Transverse colon (tissue), 4 donors: ENCODE measurements around the gene MLC1. TPM values are rescaled to one million over a fixed set of nuclear protein-coding genes. Genes with fewer than 3 reads are reported as not detected.

Experiments
- DNase-seq: peaks from one replicate; pipeline ENCODE4 v3.0.0-alpha.2; 2019
- H3K27ac ChIP-seq, 4 donors: fragments of 200-600 bp; sonication (generic); 2 replicates each; pipeline ENCODE4 v1.5.1; 2016 to 2018; ENCODE audit warnings: inconsistent platforms in 4 of 4
- H3K27me3 ChIP-seq: fragments of 200-600 bp; sonication (generic); 2 replicates; pipeline ENCODE4 v1.5.1; 2017; ENCODE audit warnings: inconsistent platforms
- H3K36me3 ChIP-seq, 4 donors: fragments of 200-600 bp; sonication (generic); 2 replicates each; pipeline ENCODE4 v1.5.1; 2017 to 2019; ENCODE audit warnings: inconsistent platforms in 4 of 4
- H3K4me1 ChIP-seq, 4 donors: fragments of 200-600 bp; sonication (generic); 2 replicates each; pipeline ENCODE4 v1.5.1; 2017 to 2020; ENCODE audit warnings: inconsistent platforms in 4 of 4
- H3K4me3 ChIP-seq, 4 donors: fragments of 200-600 bp; sonication (generic); 1 replicate in 1 of 4; 2 replicates in 3 of 4; pipeline versions ENCODE4 v1.5.1 to v1.6.1; 2017 to 2019; ENCODE audit warnings: inconsistent platforms in 4 of 4
- H3K9me3 ChIP-seq, 2 donors: fragments of 200-600 bp; sonication (generic); 2 replicates each; pipeline ENCODE4 v1.5.1; 2017 to 2019; ENCODE audit warnings: inconsistent platforms in 2 of 2
- EP300 ChIP-seq: sonication (generic); formaldehyde crosslinking; IDR thresholded peaks from one replicate; pipeline ENCODE4 v1.6.1; 2017; ENCODE audit warnings: antibody characterized with exemption, low read depth
- POLR2A ChIP-seq: fragments of 450-650 bp; IDR thresholded peaks from one replicate; pipeline ENCODE4 v1.6.1; 2016; ENCODE audit warnings: antibody characterized with exemption, mild to moderate bottlenecking, moderate library complexity
- POLR2AphosphoS5 ChIP-seq, 3 donors: sonication (generic); formaldehyde crosslinking; IDR thresholded peaks; one replicate each; pipeline ENCODE4 v1.6.1; 2016; ENCODE audit warnings: antibody characterized with exemption in 3 of 3
- WGBS, 2 donors: methylation state at CpG; one replicate each; pipeline ENCODE4 v1.1.5; 2018; ENCODE audit warnings: low coverage in 1 of 2; 5-methylcytosine and 5-hydroxymethylcytosine counted together
- in situ Hi-C, 4 donors: fragments of 200-750 bp; cut with MboI; loops; one replicate each; pipeline versions ENCODE4 v1.15.0 to v1.15.1; 2017; ENCODE audit warnings: low sequenced_read_pairs in 3 of 4, low pct_ligation_motif_present in 1 of 4, low pct_unique_long_range_greater_than_20kb in 1 of 4
- intact Hi-C: fragments of 100-400 bp; cut with DNase I; formaldehyde crosslinking; loops from one replicate; pipeline ENCODE4 v1.15.1; 2023; ENCODE audit warnings: low total_unique reads
- total RNA-seq, 4 donors: library from RNA; depleted of rRNA; stranded (reverse); fragments of >200 nt; gene quantifications; one replicate each; pipeline ENCODE4 v1.1.0, GENCODE V29; 2016
- TF ChIP-seq, protein P1 (sequence below), 5 experiments: fragments of 200-600 bp in 3 of 5; fragments of 450-650 bp in 2 of 5; sonication (generic) in 3 of 5; IDR thresholded peaks; 1 replicate in 2 of 5; 2 replicates in 3 of 5; pipeline ENCODE4 v1.5.1; 2016 to 2017; ENCODE audit warnings: antibody characterized with exemption in 5 of 5, inconsistent platforms in 3 of 5, mild to moderate bottlenecking in 2 of 5, moderate library complexity in 1 of 5

The MLC1 gene
- total RNA-seq, 4 donors from 2014 or later: not detected

DNA sequence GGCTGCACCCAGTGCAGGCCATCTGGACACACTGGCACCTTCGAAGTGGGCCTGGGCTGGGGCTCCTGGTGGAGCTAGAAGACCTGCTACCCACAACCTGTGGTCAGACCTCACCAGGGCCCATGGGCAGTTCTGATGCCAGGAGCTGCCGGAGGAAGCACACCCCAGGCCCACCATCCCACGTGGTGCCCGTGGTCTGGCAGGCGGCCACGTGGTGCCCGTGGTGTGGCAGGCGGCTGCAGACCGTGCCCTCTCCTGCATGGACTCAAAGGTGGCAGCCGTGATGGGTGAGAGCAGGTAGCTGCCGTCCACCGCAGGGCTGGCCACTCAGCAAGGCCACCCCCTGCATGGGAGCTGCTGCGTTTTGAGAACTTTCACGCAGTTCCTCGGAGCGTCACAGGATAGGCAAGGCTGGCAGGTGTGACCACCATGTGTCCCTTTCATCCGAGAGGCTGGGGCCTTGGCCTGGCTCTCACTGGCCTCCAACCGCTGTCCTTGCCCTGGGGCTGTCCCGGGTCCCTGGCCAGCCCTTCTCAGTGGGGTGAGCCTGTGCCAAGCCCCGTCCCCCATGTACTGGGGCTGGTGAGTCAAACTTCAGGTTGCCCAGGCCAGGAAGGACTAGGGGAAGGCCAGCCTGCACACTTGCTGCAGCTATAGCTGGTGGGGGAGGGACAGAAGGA is 68.8 kb downstream of the MLC1 start:
- peaks cover 78% of the 10 kb centered on the region for H3K27me3 ChIP-seq
- H3K4me3 ChIP-seq: no peak overlapping the region
- intact Hi-C loops (no loop called here), in situ Hi-C loops (no loop called here)
- no peaks in the 10 kb centered on the region for H3K36me3 ChIP-seq
- no peak overlapping the region for H3K27ac ChIP-seq
- H3K4me1 ChIP-seq: peaks cover 0 to 13% (median 7%) of the 10 kb centered on the region in 4 donors
- no peak for TF ChIP-seq POLR2AphosphoS5 (IDR thresholded peaks at IDR 0.05)
- TF ChIP-seq, protein P1, sequence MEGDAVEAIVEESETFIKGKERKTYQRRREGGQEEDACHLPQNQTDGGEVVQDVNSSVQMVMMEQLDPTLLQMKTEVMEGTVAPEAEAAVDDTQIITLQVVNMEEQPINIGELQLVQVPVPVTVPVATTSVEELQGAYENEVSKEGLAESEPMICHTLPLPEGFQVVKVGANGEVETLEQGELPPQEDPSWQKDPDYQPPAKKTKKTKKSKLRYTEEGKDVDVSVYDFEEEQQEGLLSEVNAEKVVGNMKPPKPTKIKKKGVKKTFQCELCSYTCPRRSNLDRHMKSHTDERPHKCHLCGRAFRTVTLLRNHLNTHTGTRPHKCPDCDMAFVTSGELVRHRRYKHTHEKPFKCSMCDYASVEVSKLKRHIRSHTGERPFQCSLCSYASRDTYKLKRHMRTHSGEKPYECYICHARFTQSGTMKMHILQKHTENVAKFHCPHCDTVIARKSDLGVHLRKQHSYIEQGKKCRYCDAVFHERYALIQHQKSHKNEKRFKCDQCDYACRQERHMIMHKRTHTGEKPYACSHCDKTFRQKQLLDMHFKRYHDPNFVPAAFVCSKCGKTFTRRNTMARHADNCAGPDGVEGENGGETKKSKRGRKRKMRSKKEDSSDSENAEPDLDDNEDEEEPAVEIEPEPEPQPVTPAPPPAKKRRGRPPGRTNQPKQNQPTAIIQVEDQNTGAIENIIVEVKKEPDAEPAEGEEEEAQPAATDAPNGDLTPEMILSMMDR (IDR thresholded peaks at IDR 0.05): no peak
- TF ChIP-seq EP300: no peak
- no peak for TF ChIP-seq POLR2A
- WGBS, 2 donors: 87% methylated on average over 18 of the region's 20 CpGs; no CpG with 5 or more reads in 1 of the 2 donors
- DNase-seq: peak; percentile 6
- H3K9me3 ChIP-seq: no peaks in the 10 kb centered on the region

DNA sequence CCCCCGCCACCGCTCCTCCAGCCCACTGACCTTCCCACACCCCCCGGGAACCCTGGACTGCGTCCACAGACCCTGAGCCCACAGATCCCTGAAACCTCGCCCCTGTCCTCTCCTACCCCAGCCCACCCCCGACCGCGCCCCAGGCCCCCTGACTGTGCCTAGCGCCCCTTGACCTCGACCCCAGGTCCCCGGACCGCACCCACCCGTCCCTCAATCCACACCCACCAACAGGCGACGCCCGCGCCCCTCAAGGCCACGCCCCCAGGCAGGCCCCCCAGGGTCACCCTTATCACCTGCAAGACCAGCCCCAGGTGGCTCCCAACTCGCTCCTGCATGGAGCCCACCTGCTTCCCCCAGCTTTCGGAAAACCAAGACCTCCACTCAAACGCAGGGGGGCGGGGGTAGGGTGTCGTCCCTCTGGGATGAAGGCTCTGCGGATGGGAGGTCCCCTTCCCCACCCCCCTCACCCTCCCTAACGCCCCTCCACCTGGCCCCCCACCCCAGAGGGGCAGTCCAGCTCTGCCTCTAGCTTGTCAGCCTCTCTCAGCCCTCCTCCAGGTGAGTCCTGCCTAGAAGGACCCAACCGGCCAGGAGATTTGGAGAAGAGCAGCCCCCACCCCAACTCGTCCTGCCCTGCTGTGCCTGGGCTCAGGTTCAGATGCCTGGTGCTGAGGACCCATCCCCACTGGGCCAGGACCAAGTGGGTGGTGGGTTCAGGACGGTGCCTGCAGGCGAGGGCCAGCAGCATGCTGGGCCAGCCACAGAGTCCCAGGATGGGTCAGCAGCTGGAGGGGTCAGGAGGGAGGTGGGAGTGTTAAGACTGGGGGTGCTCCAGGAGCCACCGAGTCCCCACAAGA is 69.5 kb downstream of the MLC1 start:
- Histone ChIP-seq H3K9me3 (no peaks in the 10 kb centered on the region), H3K27me3 (peaks cover 85% of the 10 kb centered on the region), H3K4me3 (no peak overlapping the region), H3K36me3 (no peaks in the 10 kb centered on the region), H3K27ac (no peak overlapping the region), H3K4me1 (peaks cover 0 to 15% (median 7%) of the 10 kb centered on the region in 4 donors)
- intact Hi-C loops: no loop called here
- TF ChIP-seq POLR2AphosphoS5 (IDR thresholded peaks at IDR 0.05): no peak
- TF ChIP-seq, protein P1 (IDR thresholded peaks at IDR 0.05): no peak
- TF ChIP-seq EP300: no peak
- no peak for TF ChIP-seq POLR2A
- WGBS, 2 donors: 38% methylated on average over 29 of the region's 30 CpGs; no CpG with 5 or more reads in 1 of the 2 donors
- in situ Hi-C loops: no loop called here
- peak; percentile 5 for DNase-seq

DNA sequence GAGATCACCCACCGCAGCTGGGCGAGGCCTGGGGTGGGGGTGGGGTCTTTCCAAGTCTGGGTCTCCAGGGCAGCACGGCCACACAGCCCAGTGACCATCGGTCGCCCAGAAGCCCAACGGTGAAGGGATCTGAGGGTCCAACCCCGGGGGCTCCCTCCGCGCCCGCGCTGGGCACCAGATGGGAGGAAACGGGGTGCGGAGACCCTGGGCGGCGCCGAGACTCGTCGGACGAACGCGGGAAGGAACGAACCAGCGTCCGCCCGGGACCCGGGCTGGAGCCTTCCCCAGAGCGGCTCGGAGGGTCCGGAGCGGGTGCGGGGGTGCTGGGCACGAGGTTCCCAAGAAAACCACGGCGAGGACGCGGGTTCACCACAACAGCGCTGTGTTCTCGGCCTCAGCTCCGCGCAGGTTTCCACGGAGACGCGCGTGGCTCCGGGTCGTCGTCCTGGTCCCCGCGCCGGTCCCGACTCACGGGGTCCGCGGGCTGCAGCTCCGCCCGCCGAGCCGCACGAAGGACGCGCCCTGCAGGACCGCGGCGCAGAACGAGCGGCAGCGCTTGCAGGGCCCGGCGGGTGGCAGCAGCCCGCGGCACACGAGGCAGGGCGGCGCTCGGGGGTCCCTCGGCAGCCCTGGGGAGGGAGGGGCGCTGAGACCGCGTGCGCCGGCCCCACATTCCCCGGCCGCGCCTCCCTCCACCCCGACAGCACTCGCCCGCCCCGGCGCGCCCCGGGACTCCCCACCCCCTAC is 70.4 kb downstream of the MLC1 start:
- TF ChIP-seq EP300 (no peak), POLR2AphosphoS5 (IDR thresholded peaks at IDR 0.05) (no peak), POLR2A (no peak)
- TF ChIP-seq, protein P1 (IDR thresholded peaks at IDR 0.05): no peak
- in situ Hi-C loops (no loop called here), intact Hi-C loops (no loop called here)
- no peaks in the 10 kb centered on the region for H3K36me3 ChIP-seq
- no peak overlapping the region for H3K27ac ChIP-seq
- H3K4me1 ChIP-seq: peaks cover 0 to 20% (median 8%) of the 10 kb centered on the region in 4 donors
- no peaks in the 10 kb centered on the region for H3K9me3 ChIP-seq
- 7% methylated on average over 67 of the region's 91 CpGs; no CpG with 5 or more reads in 1 of the 2 donors for WGBS, 2 donors
- H3K4me3 ChIP-seq: peak overlapping the region in 1 of 4 donors; percentile 2
- peak; percentile 5 for DNase-seq
- H3K27me3 ChIP-seq: peaks cover 94% of the 10 kb centered on the region
